ENCODE data around the gene KLHL30. TPM values are rescaled to one million over a fixed set of nuclear protein-coding genes. Genes with fewer than 3 reads are reported as not detected.

Gene KLHL30
- total RNA-seq, 1 donor from 2014 or later, result not detected

GRCh38 chr2:238093181-238094140 is 45.0 kb upstream of the KLHL30 start:
- intact Hi-C loops (cut with micrococcal nuclease), result no loop called here
- Mint-ChIP-seq H3K27ac (no peak overlapping the region), H3K9me3 (no peaks in the 10 kb centered on the region), H3K4me1 (peaks cover 5% of the 10 kb centered on the region), H3K27me3 (no peaks in the 10 kb centered on the region), H3K4me3 (no peak overlapping the region), H3K36me3 (ENCODE audit: low read depth) (peaks cover 10% of the 10 kb centered on the region)
- ChIA-PET POLR2A (no interaction called here), CTCF (no interaction called here)
- ATAC-seq (ENCODE audit: low read depth) (no peak), DNase-seq (no peak)
- no peak for TF ChIP-seq CTCF (IDR thresholded peaks at IDR 0.05)

- no peaks in the 10 kb centered on the region for H3K27me3 Mint-ChIP-seq
- no peaks in the 10 kb centered on the region for H3K9me3 Mint-ChIP-seq
- CTCF ChIA-PET, result no interaction called here
- DNase-seq (no peak), ATAC-seq (ENCODE audit: low read depth) (no peak)
- H3K27ac Mint-ChIP-seq, result no peak overlapping the region
- no peak for TF ChIP-seq CTCF (IDR thresholded peaks at IDR 0.05)
- intact Hi-C loops (cut with micrococcal nuclease), result no loop called here
- H3K36me3 Mint-ChIP-seq (ENCODE audit: low read depth), result peaks cover 10% of the 10 kb centered on the region
- H3K4me3 Mint-ChIP-seq, result no peak overlapping the region
- peaks cover 15% of the 10 kb centered on the region for H3K4me1 Mint-ChIP-seq
- POLR2A ChIA-PET, result no interaction called here
Observed at GRCh38 chr2:238094438-238095022, 43.9 kb upstream of the KLHL30 start.

DNA sequence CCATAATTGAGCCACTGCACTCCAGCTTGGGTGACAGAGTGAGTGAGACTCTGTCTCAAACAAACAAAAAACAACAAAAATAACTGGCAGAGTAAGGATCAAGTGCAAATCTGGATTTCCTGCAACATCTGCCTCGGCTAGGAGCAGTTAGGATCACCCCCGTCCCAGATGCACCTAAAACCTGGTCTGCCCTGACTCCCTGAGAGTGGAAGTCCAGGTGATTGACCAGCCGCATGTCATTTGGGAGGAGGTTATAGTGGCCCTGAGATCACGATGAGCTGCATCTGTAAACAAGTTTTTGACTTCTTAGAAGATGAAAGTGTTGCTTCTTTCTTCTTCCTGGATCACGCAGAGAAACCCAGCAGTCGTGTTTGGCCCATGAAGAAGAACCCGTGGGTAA is 43.3 kb upstream of the KLHL30 start:
- H3K4me3 Mint-ChIP-seq, result no peak overlapping the region
- no peak for DNase-seq
- no peak for TF ChIP-seq CTCF (IDR thresholded peaks at IDR 0.05)
- peaks cover 10% of the 10 kb centered on the region for H3K36me3 Mint-ChIP-seq (ENCODE audit: low read depth)
- no peak overlapping the region for H3K27ac Mint-ChIP-seq
- H3K27me3 Mint-ChIP-seq, result no peaks in the 10 kb centered on the region
- no peaks in the 10 kb centered on the region for H3K9me3 Mint-ChIP-seq
- ChIA-PET CTCF (no interaction called here), POLR2A (no interaction called here)
- ATAC-seq (ENCODE audit: low read depth), result no peak
- peaks cover 19% of the 10 kb centered on the region for H3K4me1 Mint-ChIP-seq
- intact Hi-C loops (cut with micrococcal nuclease), result no loop called here

DNA sequence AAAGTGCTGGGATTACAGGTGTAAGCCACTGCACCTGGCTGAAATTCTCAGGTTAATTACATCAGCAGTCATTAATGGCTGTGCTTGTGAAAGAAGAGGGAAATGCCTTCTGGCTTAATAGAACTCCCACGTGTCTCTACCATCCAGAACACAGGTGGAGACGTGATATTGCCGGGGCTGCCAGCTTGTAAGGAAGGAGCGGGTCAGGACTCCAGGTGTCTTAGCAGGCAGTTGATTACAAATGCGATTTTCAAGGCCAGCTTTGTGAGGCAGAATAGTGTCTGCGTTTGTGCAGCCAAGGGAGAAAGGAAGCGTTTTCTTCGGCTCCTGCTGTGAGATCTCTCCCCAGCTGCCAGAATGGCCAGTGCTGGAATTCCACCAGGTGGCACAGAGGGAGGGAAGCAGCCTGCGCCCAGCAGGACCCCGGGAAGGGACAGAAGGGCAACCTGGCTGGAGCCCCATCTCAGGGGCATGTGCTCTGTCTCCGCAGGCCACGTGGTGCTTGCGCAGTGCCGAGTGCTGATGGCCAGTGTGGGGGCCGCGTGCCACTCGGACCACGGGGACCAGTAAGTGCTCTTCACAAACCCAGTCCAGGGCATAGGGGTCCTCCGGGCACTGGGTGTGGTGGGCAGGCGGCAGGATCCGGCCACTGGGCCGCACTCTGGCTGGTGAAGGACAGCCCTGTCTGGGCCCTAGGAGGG is 42.0 kb upstream of the KLHL30 start:
- Mint-ChIP-seq H3K4me3 (no peak overlapping the region), H3K27ac (no peak overlapping the region), H3K36me3 (ENCODE audit: low read depth) (peaks cover 10% of the 10 kb centered on the region), H3K4me1 (peaks cover 19% of the 10 kb centered on the region), H3K9me3 (no peaks in the 10 kb centered on the region), H3K27me3 (no peaks in the 10 kb centered on the region)
- ATAC-seq (ENCODE audit: low read depth), result no peak
- POLR2A ChIA-PET, result no interaction called here
- no peak for DNase-seq
- intact Hi-C loops (cut with micrococcal nuclease), result no loop called here
- CTCF ChIA-PET, result no interaction called here
- TF ChIP-seq CTCF (IDR thresholded peaks at IDR 0.05), result no peak
